Stimulated activated CD8-positive, alpha-beta memory T cell treated with anti-CD3 and anti-CD28 coated beads, Interleukin-4, amount 100 ng/mL, for 1 hour (primary cell): ENCODE data around the gene IFIT2.
"Not testable (repeated sequence)": the region's sequence is repeated elsewhere in the genome, so short reads cannot be mapped to it uniquely, and the experiment has no call there.

Experiments used
- DNase-seq, 2 donors: peaks; one replicate each; pipeline ENCODE4 v3.0.0-alpha.2; 2020; ENCODE audit warnings: low read depth in 2 of 2, low spot score in 1 of 2

IFIT2 gene

GRCh38 chr10:89279421-89279869 is 22.4 kb upstream of the IFIT2 start:
- no peak for DNase-seq

- no peak for DNase-seq
Measured at GRCh38 chr10:89280508-89280907, 21.3 kb upstream of the IFIT2 start.

- DNase-seq, result no peak
Measured at GRCh38 chr10:89281606-89282395, 20.0 kb upstream of the IFIT2 start.

GRCh38 chr10:89283025-89283935 is 18.6 kb upstream of the IFIT2 start:
- DNase-seq, result no peak

- no peak for DNase-seq
Measured at GRCh38 chr10:89283936-89284475, 17.8 kb upstream of the IFIT2 start.

GRCh38 chr10:89284711-89285110 is 17.1 kb upstream of the IFIT2 start:
- not testable (repeated sequence) for DNase-seq

- not testable (repeated sequence) for DNase-seq
Measured at GRCh38 chr10:89285303-89285702, 16.5 kb upstream of the IFIT2 start.

- no peak for DNase-seq
Measured at GRCh38 chr10:89294721-89295239, 7.1 kb upstream of the IFIT2 start.

- no peak for DNase-seq
Measured at GRCh38 chr10:89295597-89295996, 6.2 kb upstream of the IFIT2 start.

- no peak for DNase-seq
Measured at GRCh38 chr10:89296220-89296648, 5.6 kb upstream of the IFIT2 start.

GRCh38 chr10:89297356-89297755 is 4.5 kb upstream of the IFIT2 start:
- no peak for DNase-seq

- DNase-seq, result no peak
Measured at GRCh38 chr10:89297791-89298190, 4.1 kb upstream of the IFIT2 start.

GRCh38 chr10:89299031-89299430 is 2.8 kb upstream of the IFIT2 start:
- DNase-seq, result no peak

GRCh38 chr10:89301232-89301631 is 614 bp upstream of the IFIT2 start:
- DNase-seq, result no peak

- DNase-seq, result no peak
Measured at GRCh38 chr10:89302625-89303024, 779 bp downstream of the IFIT2 start.

- no peak for DNase-seq
Measured at GRCh38 chr10:89303161-89303560, 1.3 kb downstream of the IFIT2 start.

GRCh38 chr10:89304026-89304425 is 2.2 kb downstream of the IFIT2 start:
- no peak for DNase-seq

- no peak for DNase-seq
Measured at GRCh38 chr10:89304446-89304845, 2.6 kb downstream of the IFIT2 start.

GRCh38 chr10:89304925-89305324 is 3.1 kb downstream of the IFIT2 start:
- no peak for DNase-seq

GRCh38 chr10:89305766-89306433 is 4.1 kb downstream of the IFIT2 start:
- DNase-seq, result no peak
